NCI-H2227 (cell line): ENCODE results near the gene MBD5.
"Not testable (repeated sequence)": the region's sequence is repeated elsewhere in the genome, so short reads cannot be mapped to it uniquely, and the experiment has no call there.

ENCODE experiments used
- DNase-seq: peaks from one replicate; lab custom pipeline; 2025; ENCODE audit not compliant: unreplicated experiment; lab: John Stamatoyannopoulos, UW

The MBD5 gene

GRCh38 chr2:148021059-148021861 lies at the start of gene MBD5:
Gene MBD5, plus strand, starts transcription at chr2:148021091.
- peak; percentile 86 for DNase-seq

GRCh38 chr2:147976102-147976501 lies 44.8 kb upstream of the MBD5 start:
- DNase-seq = no peak

- no peak for DNase-seq
Measured at GRCh38 chr2:147977679-147978078, 43.2 kb upstream of the MBD5 start.

- DNase-seq = no peak
Measured at GRCh38 chr2:147980940-147981528, 39.9 kb upstream of the MBD5 start.

GRCh38 chr2:147989102-147989501 lies 31.8 kb upstream of the MBD5 start:
- no peak for DNase-seq

- peak; percentile 56 for DNase-seq
Measured at GRCh38 chr2:147989809-147990403, 31.0 kb upstream of the MBD5 start.

- DNase-seq = not testable (repeated sequence)
Measured at GRCh38 chr2:147994965-147995364, 25.9 kb upstream of the MBD5 start.

GRCh38 chr2:147996828-147997227 lies 24.1 kb upstream of the MBD5 start:
- no peak for DNase-seq

- no peak for DNase-seq
Measured at GRCh38 chr2:147998203-147998602, 22.7 kb upstream of the MBD5 start.

- no peak for DNase-seq
Measured at GRCh38 chr2:147999126-147999525, 21.8 kb upstream of the MBD5 start.

GRCh38 chr2:148000095-148000494 lies 20.8 kb upstream of the MBD5 start:
- no peak for DNase-seq

- DNase-seq = not testable (repeated sequence)
Measured at GRCh38 chr2:148002420-148002819, 18.5 kb upstream of the MBD5 start.

GRCh38 chr2:148006249-148007007 lies 14.5 kb upstream of the MBD5 start:
- DNase-seq = no peak

- DNase-seq = no peak
Measured at GRCh38 chr2:148007219-148007900, 13.5 kb upstream of the MBD5 start.

- DNase-seq = not testable (repeated sequence)
Measured at GRCh38 chr2:148008411-148008810, 12.5 kb upstream of the MBD5 start.

- no peak for DNase-seq
Measured at GRCh38 chr2:148013876-148014275, 7.0 kb upstream of the MBD5 start.

- DNase-seq = no peak
Measured at GRCh38 chr2:148014616-148015015, 6.3 kb upstream of the MBD5 start.

GRCh38 chr2:148020111-148021058 lies 506 bp upstream of the MBD5 start, which contains the start of gene ORC4:
Gene ORC4, minus strand, starts transcription at chr2:148020737. Its CDS starts 44,779 bp downstream, at chr2:147975958.
- DNase-seq = peak; percentile 100

- DNase-seq = no peak
Measured at GRCh38 chr2:148021886-148022285, 995 bp downstream of the MBD5 start.

- no peak for DNase-seq
Measured at GRCh38 chr2:148022351-148022750, 1.5 kb downstream of the MBD5 start.
